OCI-LY1 (cell line): Measurements from ENCODE around the gene ZNF416.

ENCODE experiments used
- H2AFZ ChIP-seq: fragments of 200-600 bp; sonication (generic), shearing (Covaris generic); 2 replicates; pipeline ENCODE4 v1.6.0; 2014; ENCODE audit warnings: antibody characterized with exemption, mild to moderate bottlenecking, low read length
- H3F3A ChIP-seq: fragments of 200-600 bp; sonication (generic), shearing (Covaris generic); 2 replicates; pipeline ENCODE4 v1.6.0; 2014; ENCODE audit warnings: mild to moderate bottlenecking, antibody characterized with exemption, low read length, moderate library complexity; ENCODE audit not compliant: insufficient read depth
- H3K27ac ChIP-seq: fragments of 200-600 bp; sonication (generic); 2 replicates; pipeline ENCODE4 v1.5.1; 2014; ENCODE audit warnings: low read length, mixed run types, mild to moderate bottlenecking, low read depth; ENCODE audit not compliant: poor library complexity, severe bottlenecking
- H3K27me3 ChIP-seq: fragments of 200-600 bp; sonication (generic); 2 replicates; pipeline ENCODE4 v1.6.0; 2014; ENCODE audit warnings: antibody characterized with exemption, mild to moderate bottlenecking, low read length, moderate library complexity; ENCODE audit not compliant: insufficient read depth
- H3K36me3 ChIP-seq: fragments of 200-600 bp; sonication (generic); 2 replicates; pipeline ENCODE4 v1.6.1; 2014; ENCODE audit warnings: mild to moderate bottlenecking, antibody characterized with exemption, low read length, moderate library complexity, mixed read lengths; ENCODE audit not compliant: insufficient read depth
- H3K4me1 ChIP-seq: fragments of 200-600 bp; sonication (generic); 2 replicates; pipeline ENCODE4 v1.5.1; 2014; ENCODE audit warnings: mild to moderate bottlenecking, low read length, moderate library complexity; ENCODE audit not compliant: insufficient read depth, severe bottlenecking
- H3K4me2 ChIP-seq: fragments of 200-600 bp; sonication (generic), shearing (Covaris generic); 2 replicates; pipeline ENCODE4 v1.6.1; 2014; ENCODE audit warnings: low read length
- H3K4me3 ChIP-seq: fragments of 200-600 bp; sonication (generic); 2 replicates; pipeline ENCODE4 v1.5.1; 2014; ENCODE audit warnings: low read length, low read depth, mild to moderate bottlenecking, mixed read lengths; ENCODE audit not compliant: poor library complexity, severe bottlenecking
- H3K79me2 ChIP-seq: fragments of 200-600 bp; shearing (Covaris generic); 2 replicates; pipeline ENCODE4 v1.6.1; 2016; ENCODE audit warnings: mixed run types, low read length, mixed read lengths; ENCODE audit not compliant: insufficient read depth
- H3K9ac ChIP-seq: fragments of 200-600 bp; sonication (generic), shearing (Covaris generic); 2 replicates; pipeline ENCODE4 v1.6.1; 2014; ENCODE audit warnings: mild to moderate bottlenecking, low read length, mixed read lengths
- H3K9me2 ChIP-seq: fragments of 200-600 bp; sonication (generic), shearing (Covaris generic); 2 replicates; pipeline ENCODE4 v1.6.1; 2014; ENCODE audit warnings: low read depth, mild to moderate bottlenecking, low read length, mixed read lengths
- H3K9me3 ChIP-seq: fragments of 200-600 bp; shearing (Covaris generic); 2 replicates; pipeline ENCODE4 v1.6.1; 2014; ENCODE audit warnings: low read length, mixed read lengths
- H4K20me1 ChIP-seq: fragments of 200-600 bp; sonication (generic), shearing (Covaris generic); 2 replicates; pipeline ENCODE4 v1.6.0; 2016; ENCODE audit warnings: mild to moderate bottlenecking, low read length; ENCODE audit not compliant: insufficient read depth
- EZH2 ChIP-seq: fragments of 200-600 bp; sonication (generic), shearing (Covaris generic); IDR thresholded peaks from 2 replicates; pipeline ENCODE4 v1.8.0; 2017; ENCODE audit warnings: borderline replicate concordance, mixed run types, mild to moderate bottlenecking, antibody characterized with exemption, low read length, moderate library complexity, mixed read lengths
- TF ChIP-seq, protein P1 (sequence below): fragments of 200-600 bp; sonication (generic), shearing (Covaris generic); IDR thresholded peaks from 2 replicates; pipeline ENCODE4 v1.5.1; 2017; ENCODE audit warnings: mild to moderate bottlenecking, antibody characterized with exemption, low read length, moderate library complexity, mixed read lengths

Gene ZNF416

DNA sequence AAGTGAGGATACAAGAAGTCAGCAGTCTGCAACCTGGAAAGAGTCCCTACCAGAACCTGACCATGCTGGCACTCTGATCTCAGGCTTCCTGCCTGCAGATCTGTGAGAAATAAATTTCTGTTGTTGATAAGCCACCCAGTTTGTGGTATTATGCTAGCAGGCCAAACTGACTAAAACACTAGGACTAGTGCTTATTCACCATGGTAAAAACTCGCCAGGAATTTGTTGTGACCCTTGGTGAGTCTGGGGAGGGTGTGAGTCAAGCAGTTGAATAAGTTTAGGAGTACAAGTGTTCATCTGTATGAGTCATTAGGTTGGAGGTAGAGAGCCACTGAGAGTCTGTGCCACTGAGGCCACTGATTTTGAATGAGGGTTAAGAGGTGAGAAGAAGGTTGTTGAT, 8.8 kb upstream of the ZNF416 start:
- Histone ChIP-seq H3K9me3 (peaks cover 22% of the 10 kb centered on the region), H3K27me3 (no peaks in the 10 kb centered on the region)

DNA sequence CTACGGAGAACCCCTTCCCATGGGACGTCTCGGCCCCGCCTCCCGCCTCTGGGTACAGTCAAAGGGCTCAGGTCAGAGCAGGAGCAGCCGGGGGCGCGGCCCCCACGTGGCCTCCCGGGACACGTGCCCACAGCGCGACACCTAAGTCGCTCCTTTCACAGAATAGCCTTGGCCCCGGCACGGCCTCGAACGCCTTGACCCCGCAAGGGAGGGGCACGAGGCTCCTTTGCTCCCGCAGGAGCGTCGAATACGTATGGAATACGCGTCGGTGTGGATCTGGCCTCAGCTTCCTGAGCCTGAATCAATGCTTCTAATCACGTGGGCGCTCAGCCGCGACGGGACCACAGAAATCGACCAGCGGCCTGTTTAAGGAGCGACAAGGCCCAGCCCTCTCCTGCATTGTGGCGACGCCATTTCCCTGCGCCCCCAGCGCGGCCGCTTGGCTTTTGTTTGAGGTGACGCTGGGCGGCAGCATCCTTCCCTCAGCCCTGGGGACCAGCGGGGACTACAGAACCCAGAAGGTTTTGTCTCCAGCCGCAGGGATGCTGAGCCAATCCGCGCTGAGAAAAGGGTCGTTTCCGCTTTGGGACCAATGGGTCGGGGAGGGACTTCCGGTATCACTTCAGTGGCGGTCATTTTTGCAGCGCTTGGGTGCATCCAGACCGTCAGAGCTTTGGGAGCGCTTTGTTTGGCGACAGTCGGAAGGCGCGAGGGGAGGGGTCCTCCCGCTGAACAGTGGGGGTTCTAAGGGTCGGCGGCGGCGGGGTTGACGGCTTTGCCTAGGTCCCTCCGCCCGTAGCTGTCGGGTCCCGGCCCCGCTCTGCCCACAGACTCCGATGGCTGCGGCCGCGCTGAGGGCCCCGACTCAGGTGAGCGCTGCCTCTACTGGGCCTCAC, 5.1 kb upstream of the ZNF416 start, which contains the start of gene ZIK1:
ZIK1 (plus strand) TSS at position 625 of the 896 bp plus-strand sequence; CDS start at position 837, 212 bp downstream.
- Histone ChIP-seq H2AFZ (no peak within 1 kb of the TSS), H3K9me3 (peaks cover 18% of the 10 kb centered on the region), H3K79me2 (no peaks in the 10 kb centered on the region), H3K4me2 (no peak within 1 kb of the TSS), H3F3A (no peaks in the 10 kb centered on the region), H3K9ac (no peak within 1 kb of the TSS), H4K20me1 (no peaks in the 10 kb centered on the region), H3K4me1 (peaks cover 4% of the 10 kb centered on the region), H3K27me3 (no peaks in the 10 kb centered on the region), H3K36me3 (peaks cover 5% of the 10 kb centered on the region; the same call in 1 of the 2 replicates), H3K4me3 (no peak within 1 kb of the TSS), H3K27ac (no peak within 1 kb of the TSS), H3K9me2 (no peaks in the 10 kb centered on the region)
- TF ChIP-seq EZH2, result no peak
- TF ChIP-seq, protein P1, sequence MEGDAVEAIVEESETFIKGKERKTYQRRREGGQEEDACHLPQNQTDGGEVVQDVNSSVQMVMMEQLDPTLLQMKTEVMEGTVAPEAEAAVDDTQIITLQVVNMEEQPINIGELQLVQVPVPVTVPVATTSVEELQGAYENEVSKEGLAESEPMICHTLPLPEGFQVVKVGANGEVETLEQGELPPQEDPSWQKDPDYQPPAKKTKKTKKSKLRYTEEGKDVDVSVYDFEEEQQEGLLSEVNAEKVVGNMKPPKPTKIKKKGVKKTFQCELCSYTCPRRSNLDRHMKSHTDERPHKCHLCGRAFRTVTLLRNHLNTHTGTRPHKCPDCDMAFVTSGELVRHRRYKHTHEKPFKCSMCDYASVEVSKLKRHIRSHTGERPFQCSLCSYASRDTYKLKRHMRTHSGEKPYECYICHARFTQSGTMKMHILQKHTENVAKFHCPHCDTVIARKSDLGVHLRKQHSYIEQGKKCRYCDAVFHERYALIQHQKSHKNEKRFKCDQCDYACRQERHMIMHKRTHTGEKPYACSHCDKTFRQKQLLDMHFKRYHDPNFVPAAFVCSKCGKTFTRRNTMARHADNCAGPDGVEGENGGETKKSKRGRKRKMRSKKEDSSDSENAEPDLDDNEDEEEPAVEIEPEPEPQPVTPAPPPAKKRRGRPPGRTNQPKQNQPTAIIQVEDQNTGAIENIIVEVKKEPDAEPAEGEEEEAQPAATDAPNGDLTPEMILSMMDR, result no peak

More for the DNA sequence above, 8.8 kb upstream of the ZNF416 start:
- H3K4me3 ChIP-seq, result no peak overlapping the region
- no peak overlapping the region for H3K9ac ChIP-seq
- no peaks in the 10 kb centered on the region for H3K79me2 ChIP-seq
- H3K4me2 ChIP-seq, result no peak overlapping the region
- H3K9me2 ChIP-seq, result no peaks in the 10 kb centered on the region
- H4K20me1 ChIP-seq, result no peaks in the 10 kb centered on the region
- H2AFZ ChIP-seq, result no peak overlapping the region
- no peaks in the 10 kb centered on the region for H3F3A ChIP-seq
- H3K27ac ChIP-seq, result no peak overlapping the region
- TF ChIP-seq, protein P1, result no peak
- TF ChIP-seq EZH2, result no peak
- H3K4me1 ChIP-seq, result no peaks in the 10 kb centered on the region
- H3K36me3 ChIP-seq, result no peaks in the 10 kb centered on the region

DNA sequence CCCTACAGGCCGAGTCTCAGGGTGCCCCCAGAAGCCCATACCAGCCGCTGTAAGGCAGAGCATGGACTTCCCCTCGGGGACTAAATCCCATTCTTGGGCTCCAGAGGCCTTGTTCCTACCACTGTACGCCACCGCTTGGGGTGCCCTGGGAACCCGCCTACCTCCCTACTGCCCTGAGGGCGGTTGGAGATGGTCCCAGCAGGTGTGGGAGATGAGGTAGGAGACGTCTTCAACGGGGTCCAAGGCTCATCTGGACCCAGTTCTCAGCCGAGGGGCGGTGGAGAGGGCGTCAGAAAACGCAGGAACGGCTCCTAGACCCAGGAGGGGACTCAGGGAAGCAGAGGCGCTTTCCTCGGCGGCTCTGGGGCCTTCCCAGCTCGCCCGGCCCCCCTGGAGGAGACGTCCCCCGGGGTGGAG, 4.4 kb upstream of the ZNF416 start:
- H4K20me1 ChIP-seq, result no peaks in the 10 kb centered on the region
- no peak for TF ChIP-seq EZH2
- TF ChIP-seq, protein P1, result no peak
- no peak overlapping the region for H2AFZ ChIP-seq
- no peaks in the 10 kb centered on the region for H3K9me2 ChIP-seq
- H3K79me2 ChIP-seq, result 0 out of 2 replicates have a peak, but pooled peaks cover 2% of the 10 kb centered on the region
- peaks cover 5% of the 10 kb centered on the region; the same call in 1 of the 2 replicates for H3K36me3 ChIP-seq
- no peak overlapping the region for H3K9ac ChIP-seq
- no peak overlapping the region for H3K27ac ChIP-seq
- H3F3A ChIP-seq, result no peaks in the 10 kb centered on the region
- H3K9me3 ChIP-seq, result peaks cover 18% of the 10 kb centered on the region
- H3K27me3 ChIP-seq, result no peaks in the 10 kb centered on the region
- H3K4me3 ChIP-seq, result no peak overlapping the region
- no peak overlapping the region for H3K4me2 ChIP-seq
- peaks cover 7% of the 10 kb centered on the region for H3K4me1 ChIP-seq
